Measurements from ENCODE around the gene DGKQ. TPM values are rescaled to one million over a fixed set of nuclear protein-coding genes. Genes with fewer than 3 reads are reported as not detected.

Gene DGKQ, protein sequence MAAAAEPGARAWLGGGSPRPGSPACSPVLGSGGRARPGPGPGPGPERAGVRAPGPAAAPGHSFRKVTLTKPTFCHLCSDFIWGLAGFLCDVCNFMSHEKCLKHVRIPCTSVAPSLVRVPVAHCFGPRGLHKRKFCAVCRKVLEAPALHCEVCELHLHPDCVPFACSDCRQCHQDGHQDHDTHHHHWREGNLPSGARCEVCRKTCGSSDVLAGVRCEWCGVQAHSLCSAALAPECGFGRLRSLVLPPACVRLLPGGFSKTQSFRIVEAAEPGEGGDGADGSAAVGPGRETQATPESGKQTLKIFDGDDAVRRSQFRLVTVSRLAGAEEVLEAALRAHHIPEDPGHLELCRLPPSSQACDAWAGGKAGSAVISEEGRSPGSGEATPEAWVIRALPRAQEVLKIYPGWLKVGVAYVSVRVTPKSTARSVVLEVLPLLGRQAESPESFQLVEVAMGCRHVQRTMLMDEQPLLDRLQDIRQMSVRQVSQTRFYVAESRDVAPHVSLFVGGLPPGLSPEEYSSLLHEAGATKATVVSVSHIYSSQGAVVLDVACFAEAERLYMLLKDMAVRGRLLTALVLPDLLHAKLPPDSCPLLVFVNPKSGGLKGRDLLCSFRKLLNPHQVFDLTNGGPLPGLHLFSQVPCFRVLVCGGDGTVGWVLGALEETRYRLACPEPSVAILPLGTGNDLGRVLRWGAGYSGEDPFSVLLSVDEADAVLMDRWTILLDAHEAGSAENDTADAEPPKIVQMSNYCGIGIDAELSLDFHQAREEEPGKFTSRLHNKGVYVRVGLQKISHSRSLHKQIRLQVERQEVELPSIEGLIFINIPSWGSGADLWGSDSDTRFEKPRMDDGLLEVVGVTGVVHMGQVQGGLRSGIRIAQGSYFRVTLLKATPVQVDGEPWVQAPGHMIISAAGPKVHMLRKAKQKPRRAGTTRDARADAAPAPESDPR
- total RNA-seq (2021; ENCODE audit: unreplicated experiment) (22.0 TPM), Bru-seq, nascent RNA (percentile 49 among the genes with signal in this experiment), BruChase-seq, experiment 1, labeled RNA remaining after a 6-hour chase (percentile 70 among the genes with signal in this experiment), BruChase-seq, experiment 2, labeled RNA remaining after a 2-hour chase (percentile 68 among the genes with signal in this experiment)
- 17.8 and 20.2 TPM in 2 replicates for polyA plus RNA-seq (2012)
- long read RNA-seq, full-length matches to known transcripts: 5 of 64 reads
- long read RNA-seq, partial matches to known transcripts: 29 of 64 reads
- long read RNA-seq, other reads (novel, unspliced or antisense): 30 of 64 reads

DNA sequence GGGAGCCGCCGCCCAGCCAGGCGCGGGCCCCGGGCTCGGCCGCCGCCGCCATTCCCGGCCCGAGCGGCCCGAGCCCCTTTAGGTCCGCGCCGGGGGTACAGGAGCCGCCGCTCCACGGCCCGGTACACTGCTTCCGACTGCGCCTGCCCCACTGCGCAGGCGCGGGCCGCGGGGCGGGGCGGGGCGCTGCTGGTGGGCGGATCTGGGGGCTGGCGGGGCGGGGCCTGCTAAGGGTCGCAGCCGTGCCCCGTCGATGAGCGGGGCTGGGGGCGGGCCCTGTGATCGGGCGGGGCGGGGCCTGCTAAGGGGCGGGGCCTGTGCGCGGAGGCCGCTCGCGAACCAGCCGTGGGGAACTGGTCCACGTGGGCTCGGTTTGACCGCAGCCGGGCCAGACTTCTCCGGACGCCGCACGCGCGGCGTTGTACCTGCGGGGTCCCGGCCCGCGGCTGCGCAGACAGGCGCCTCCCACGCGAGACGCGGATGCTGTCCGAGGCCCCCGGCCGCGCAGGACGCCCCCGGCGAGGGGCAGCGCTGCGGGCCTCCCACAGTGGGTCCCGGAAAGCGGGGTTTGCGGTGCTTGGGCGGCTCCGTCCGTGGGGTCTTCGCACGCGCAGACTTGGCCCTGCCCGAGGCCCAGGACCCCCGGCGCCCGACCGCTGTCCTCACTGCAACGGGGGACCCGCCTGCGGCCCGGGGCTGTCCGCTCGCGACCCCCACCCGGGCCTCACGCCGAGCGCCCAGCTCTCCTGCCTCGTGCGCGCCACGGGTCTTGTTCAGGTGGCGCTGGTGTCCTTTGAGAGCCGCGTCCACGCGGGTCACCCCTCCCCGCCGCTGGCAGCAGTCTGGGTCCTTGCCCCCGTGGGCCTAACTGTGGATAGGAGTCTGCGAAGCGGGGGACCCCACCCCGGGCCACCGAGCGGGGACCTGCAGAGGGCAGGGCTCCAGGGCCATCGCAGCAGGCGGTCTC, at the start of gene DGKQ:
TSS of gene DGKQ (minus strand) at position 139 of the 967 bp plus-strand sequence. CDS start at position 52, 87 bp downstream.
- BruUV-seq (replicated peaks): no TSS peak
- Histone ChIP-seq H3K4me3 (replicated peaks in 1 of 2; ENCODE audit: low read depth in 1 of 2, low read length in 2 of 2) (peak within 1 kb of the TSS; percentile 68 to 80), H3K79me2 (ENCODE audit: insufficient read depth, low read length) (no peaks in the 10 kb centered on the region), H3K4me1 (ENCODE audit: control insufficient read depth in 1 of 2, insufficient read depth in 2 of 2, low read length in 2 of 2) (peaks cover 9 to 19% of the 10 kb centered on the region in 2 experiments; a peak in 3 of 4 replicates), H3K27me3 (ENCODE audit: insufficient read depth, low read length) (no peaks in the 10 kb centered on the region), H3K4me2 (ENCODE audit: low read length) (peak within 1 kb of the TSS; percentile 92), H3K36me3 (ENCODE audit: control insufficient read depth in 1 of 2, insufficient read depth in 2 of 2, low read length in 2 of 2) (no peaks in the 10 kb centered on the region), H4K20me1 (ENCODE audit: insufficient read depth) (no peaks in the 10 kb centered on the region), H3K9me2 (ENCODE audit: insufficient read depth) (no peaks in the 10 kb centered on the region), H2AFZ (ENCODE audit: low read depth, low read length, poor library complexity, severe bottlenecking) (no peak within 1 kb of the TSS), H3K9me3 (ENCODE audit: control insufficient read depth in 1 of 2, insufficient read depth in 1 of 2, low read depth in 1 of 2, low read length in 2 of 2) (no peaks in the 10 kb centered on the region), H3K27ac (ENCODE audit: low read depth, low read length) (peak within 1 kb of the TSS; percentile 58; the same call in 1 of the 2 replicates), H3K9ac (ENCODE audit: low read length) (peak within 1 kb of the TSS; percentile 71)
- DNase-seq (ENCODE audit: low read depth, low spot score) (no peak), ATAC-seq (peak; percentile 86)
- ChIA-PET POLR2A (no interaction called here), RAD21 (ENCODE audit: low non-redundant PET in 1 of 2, low total read pairs in 2 of 2, uncharacterized antibody in 2 of 2, unreplicated experiment in 2 of 2) (no interaction called here), CTCF (no interaction called here)
- intact Hi-C loops (cut with micrococcal nuclease): loop anchor here (2.0 kb wide), 1 partner anchor 13 kb away; the partner anchor contains the start of gene IDUA
- TF ChIP-seq ZFX (IDR thresholded peaks at IDR 0.05) (peak; percentile 43; the same call in 1 of the 2 replicates), SP1 (IDR thresholded peaks at IDR 0.05; ENCODE audit: low read depth) (no peak), ZNF274 (IDR thresholded peaks at IDR 0.05; ENCODE audit: low read depth, low read length) (no peak), EGR1 (IDR thresholded peaks at IDR 0.05; ENCODE audit: low read depth) (no peak), RAD21 (IDR thresholded peaks at IDR 0.05; ENCODE audit: low read depth) (no peak), POLR2AphosphoS5 (IDR thresholded peaks at IDR 0.05; ENCODE audit: low read depth, low read length) (peak; percentile 60)
- TF ChIP-seq, protein P1, sequence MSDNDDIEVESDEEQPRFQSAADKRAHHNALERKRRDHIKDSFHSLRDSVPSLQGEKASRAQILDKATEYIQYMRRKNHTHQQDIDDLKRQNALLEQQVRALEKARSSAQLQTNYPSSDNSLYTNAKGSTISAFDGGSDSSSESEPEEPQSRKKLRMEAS (IDR thresholded peaks at IDR 0.05): no peak
- TF ChIP-seq, protein P2, sequence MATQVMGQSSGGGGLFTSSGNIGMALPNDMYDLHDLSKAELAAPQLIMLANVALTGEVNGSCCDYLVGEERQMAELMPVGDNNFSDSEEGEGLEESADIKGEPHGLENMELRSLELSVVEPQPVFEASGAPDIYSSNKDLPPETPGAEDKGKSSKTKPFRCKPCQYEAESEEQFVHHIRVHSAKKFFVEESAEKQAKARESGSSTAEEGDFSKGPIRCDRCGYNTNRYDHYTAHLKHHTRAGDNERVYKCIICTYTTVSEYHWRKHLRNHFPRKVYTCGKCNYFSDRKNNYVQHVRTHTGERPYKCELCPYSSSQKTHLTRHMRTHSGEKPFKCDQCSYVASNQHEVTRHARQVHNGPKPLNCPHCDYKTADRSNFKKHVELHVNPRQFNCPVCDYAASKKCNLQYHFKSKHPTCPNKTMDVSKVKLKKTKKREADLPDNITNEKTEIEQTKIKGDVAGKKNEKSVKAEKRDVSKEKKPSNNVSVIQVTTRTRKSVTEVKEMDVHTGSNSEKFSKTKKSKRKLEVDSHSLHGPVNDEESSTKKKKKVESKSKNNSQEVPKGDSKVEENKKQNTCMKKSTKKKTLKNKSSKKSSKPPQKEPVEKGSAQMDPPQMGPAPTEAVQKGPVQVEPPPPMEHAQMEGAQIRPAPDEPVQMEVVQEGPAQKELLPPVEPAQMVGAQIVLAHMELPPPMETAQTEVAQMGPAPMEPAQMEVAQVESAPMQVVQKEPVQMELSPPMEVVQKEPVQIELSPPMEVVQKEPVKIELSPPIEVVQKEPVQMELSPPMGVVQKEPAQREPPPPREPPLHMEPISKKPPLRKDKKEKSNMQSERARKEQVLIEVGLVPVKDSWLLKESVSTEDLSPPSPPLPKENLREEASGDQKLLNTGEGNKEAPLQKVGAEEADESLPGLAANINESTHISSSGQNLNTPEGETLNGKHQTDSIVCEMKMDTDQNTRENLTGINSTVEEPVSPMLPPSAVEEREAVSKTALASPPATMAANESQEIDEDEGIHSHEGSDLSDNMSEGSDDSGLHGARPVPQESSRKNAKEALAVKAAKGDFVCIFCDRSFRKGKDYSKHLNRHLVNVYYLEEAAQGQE (IDR thresholded peaks at IDR 0.05; ENCODE audit: low read depth): no peak
- TF ChIP-seq, protein P3, sequence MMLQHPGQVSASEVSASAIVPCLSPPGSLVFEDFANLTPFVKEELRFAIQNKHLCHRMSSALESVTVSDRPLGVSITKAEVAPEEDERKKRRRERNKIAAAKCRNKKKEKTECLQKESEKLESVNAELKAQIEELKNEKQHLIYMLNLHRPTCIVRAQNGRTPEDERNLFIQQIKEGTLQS (IDR thresholded peaks at IDR 0.05): no peak
